Midbrain (tissue), 1 donor: ENCODE results near the gene TLCD1.

Source experiments
- DNase-seq: peaks from one replicate; lab custom pipeline; 2025; lab: John Stamatoyannopoulos, UW

Gene TLCD1

DNA sequence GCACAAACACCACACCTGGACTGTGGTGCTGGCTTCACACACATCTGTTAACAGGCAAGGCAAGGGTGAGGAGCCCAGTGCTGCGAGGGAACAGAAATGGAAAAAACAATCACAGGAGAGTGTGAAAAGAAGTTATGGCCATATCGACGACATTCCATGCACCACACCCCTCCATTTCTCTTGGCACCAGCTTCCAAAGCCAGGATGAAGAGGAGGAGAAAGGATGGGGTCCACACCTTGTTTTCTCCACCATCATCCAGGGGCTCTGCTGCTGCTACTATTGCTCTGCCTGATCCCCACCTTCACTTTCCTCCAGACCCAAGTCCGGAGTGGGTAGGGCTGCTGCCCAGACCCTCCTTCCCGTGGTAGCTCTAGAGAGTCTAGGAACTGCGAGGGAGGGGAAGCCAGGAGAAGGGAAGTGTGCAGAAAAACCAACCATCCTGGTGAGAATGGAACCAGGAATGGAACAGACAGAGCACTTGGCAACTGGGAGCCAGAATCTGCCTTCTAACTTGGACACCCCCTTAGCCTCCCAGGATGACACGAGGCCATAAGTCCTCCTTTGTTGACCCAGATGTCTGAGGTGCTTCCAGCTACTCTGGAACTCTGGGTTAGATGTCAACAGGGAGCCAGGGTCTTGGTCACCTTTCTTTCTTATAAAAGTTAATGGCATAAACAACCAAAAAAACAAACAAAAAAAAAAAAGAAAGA is 13.2 kb downstream of the TLCD1 start:
- no peak for DNase-seq

GRCh38 chr17:28712032-28712704 is 13.9 kb downstream of the TLCD1 start:
- peak; percentile 6 for DNase-seq

GRCh38 chr17:28711723-28712031 is 14.4 kb downstream of the TLCD1 start, which contains the start of gene PROCA1:
Gene PROCA1 (minus strand): TSS chr17:28711888. CDS start chr17:28711660, 228 bp downstream.
- no peak for DNase-seq

DNA sequence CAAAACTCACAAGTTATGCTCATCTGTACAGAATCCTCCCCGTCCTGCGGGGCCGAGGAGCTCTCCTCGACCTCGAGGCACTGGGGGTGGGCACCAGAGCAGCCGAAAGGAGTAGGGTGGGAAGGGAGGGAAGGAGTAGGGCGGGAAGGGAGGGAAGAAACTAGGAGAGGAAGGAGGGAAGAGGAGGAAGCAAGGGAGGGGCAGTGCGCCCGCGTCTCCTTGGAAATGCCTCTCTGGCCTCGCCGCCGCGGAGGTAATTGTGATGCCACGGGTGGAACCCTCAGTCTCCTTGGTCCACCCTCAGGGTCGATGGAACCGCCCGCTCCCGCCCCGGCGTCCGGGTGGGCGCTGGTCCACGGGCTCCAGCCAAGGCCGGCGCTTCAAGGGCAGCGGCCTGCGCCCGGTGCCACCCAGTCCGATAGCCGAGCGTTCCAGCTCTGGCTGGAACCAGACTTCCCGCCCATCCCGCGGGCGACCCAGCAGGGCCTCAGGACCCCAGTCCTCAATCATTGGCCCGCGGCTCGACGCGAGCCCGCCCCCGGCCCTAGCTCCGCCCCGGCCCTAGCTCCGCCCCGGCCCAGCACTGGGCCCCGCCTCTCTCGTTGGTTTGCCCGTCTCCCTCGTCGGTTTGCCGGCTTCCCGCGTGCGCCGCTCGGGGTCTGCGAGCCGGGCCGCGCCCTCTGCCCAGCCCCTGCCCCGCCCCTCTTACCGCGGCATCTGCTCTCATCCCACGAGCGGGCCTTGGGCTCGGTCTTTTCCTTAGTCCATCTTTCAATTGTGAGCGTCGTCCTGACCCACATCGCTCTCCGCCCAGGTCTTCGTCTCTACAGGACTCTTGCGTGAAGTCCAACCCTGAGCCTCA is 14.9 kb downstream of the TLCD1 start:
- peak; percentile 90 for DNase-seq

DNA sequence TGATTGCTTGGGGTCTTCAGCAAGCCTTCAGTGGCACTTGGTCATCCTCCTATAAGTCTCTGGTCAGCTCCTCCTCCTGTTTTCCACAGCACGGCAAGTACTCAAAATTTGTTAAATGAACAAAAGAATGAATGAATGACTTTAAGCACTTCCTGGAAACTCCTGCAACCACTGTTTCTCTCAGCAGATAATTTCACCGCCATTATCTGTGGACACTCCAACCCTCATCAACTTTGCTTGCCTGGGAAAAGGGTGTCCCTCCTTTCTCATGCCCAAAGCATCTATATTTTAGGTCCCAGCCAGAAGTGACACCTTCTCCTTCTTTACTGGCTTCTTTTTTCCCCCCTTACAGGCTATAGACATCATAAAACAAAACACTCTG is 18.7 kb downstream of the TLCD1 start:
- DNase-seq: no peak

DNA sequence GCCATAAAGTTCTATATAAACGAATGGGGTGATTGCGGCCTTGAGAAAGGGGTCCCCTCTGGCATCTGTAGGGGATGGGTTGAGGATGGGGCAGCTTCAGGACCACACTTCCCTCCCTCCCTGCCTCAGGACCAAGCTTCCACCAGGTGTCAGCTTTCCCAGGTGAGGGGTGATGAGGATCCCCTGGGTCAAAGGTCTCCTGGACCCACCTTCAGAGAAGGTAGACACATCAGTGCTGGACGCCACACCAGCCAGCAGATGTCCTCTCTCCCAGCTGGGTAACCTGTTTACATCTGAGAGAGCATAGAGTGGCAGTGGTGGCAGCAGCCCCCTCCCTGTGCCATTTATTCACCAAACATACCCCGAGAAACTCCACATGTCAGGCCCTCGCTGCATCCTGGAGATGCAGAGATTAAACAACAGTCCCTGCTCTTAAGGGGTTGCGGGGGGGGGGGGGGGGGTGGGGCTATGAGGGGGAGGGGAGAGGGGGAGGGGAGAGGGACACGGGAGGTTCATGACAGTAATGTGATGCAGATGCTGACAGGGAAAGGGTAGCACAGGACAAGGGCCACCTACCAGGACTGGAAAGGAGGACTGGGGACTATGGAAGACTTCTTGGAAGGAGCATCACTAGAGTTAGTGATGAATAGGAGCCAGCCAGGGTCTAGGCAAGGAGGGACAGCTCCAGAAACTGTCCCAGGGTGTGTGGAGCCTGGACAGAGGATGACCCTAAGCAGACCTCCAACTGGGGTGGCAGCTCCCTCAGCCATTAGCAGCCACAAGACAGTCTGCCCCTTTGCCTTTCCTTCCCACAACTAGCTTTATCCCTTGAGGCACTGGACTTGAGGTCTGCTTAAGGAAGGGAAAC is 19.3 kb downstream of the TLCD1 start:
- no peak for DNase-seq

DNA sequence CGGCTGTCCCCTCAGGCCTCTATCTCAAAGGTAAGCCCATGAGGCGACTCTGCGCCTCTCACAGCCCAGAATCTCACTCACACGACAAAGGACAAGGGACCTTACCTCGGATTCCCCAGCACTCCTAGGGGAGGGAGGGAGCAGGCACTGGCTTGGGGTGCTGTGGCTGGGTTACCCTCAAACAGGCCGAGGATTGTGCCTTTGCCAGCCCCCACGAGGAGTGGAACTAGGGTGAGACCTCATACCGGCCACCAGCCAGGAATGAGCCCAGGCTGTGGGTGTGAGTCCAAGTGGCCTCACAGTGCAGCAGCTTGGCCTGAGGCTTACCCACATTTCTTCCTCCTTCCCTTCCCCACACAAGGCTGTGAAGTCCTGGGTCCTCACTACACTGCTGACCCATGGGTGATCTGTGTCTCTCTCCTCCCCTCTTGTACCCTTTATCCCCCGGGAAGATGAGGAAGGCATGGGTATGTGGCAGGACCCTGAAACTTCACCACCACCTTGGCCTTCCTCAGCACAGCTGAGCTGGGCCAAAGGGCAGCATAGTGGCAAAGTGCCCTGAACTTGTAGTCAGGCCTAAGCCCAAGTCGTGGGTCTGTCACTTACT is 20.2 kb downstream of the TLCD1 start:
- DNase-seq: no peak

DNA sequence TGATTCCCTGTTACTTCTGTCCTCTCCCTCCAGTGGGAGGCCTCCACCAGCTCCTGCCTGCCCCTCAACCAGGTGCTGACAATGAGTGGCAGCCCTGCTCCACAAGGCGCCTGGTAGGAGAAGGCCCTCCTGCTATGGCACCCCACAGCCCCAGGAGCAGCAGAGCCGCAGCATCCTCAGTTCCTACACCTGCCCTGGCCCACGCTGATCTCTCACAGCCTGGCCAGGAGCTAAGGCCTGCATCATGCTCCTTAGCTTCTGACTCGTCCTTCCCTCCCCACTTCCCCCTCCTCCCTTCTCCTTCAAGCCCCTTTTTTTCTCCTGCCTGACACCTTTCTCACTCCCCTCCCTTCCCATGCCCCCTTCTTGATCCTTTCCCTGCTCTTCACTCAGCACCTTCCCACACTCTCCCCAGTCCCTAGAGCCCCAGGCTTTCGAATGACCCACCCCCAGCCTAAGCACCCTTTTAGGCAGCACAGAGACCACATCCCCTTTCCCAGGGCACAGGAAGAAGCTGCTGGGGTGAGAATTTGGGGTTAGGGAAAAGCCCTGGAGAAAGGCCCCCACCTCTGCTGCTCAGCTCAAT is 20.9 kb downstream of the TLCD1 start:
- DNase-seq: no peak

DNA sequence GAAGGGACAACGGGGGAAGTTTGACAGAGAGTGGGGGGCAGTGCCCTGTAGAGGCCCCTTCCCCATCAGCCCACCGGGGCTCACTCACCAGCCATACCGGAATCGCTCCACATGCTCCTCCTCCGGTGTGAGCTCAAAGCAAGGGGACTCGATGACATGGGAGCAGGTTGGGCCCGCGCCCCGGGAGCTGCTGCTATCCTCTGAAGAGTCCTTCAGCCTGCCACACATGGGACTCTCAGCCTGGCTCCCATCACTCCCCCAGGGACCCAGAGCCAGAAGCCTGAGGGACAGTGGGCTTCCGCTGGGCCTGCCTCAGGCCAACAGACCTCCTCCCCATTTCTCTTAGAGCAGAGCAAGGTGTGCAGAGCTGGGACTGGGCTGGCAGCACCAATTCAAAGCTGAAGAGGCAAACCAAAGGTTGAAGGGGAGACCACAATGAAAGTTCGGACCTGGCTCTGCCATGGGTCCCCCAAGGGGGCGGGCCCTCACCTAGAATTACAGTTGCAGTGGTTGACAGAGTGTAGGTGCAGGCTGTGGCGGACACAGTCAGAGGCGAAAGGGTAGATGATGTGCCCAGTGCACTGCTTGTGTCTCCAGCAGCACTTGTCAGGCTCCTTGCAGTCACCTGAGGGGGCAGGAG is 21.7 kb downstream of the TLCD1 start:
- DNase-seq: no peak

DNA sequence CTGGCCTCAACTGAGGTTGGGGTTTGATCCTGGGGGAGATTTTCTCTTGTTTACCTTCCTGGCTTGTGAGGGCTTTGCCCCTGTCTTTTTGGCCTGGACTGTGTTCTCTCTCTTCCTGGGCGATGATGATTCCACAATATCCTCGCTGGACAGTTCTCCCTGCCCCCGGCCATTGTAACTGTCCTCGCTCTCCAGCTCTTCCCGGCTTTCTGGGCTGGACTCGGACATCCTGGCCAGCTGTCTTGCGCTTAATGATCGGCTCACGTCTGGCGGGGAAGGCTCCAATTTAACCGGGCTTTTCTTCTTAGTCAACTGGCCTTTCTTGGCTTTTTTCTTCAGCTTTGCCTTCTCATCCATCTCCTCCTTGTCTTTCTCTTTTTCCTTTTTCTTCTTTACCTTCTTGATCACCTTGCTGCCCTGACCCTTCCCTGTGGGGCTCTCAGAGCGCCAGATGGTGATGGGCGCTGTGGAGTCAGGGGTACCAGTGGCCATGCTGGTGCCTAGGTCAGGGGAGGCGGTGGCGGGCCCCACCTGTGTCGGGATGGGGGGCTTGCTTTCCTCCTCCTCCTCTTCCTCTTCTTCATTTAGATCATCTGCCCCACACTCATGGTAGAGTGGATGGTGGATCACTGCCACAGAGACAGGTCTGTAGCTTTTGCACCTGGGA is 22.3 kb downstream of the TLCD1 start:
- DNase-seq: no peak

DNA sequence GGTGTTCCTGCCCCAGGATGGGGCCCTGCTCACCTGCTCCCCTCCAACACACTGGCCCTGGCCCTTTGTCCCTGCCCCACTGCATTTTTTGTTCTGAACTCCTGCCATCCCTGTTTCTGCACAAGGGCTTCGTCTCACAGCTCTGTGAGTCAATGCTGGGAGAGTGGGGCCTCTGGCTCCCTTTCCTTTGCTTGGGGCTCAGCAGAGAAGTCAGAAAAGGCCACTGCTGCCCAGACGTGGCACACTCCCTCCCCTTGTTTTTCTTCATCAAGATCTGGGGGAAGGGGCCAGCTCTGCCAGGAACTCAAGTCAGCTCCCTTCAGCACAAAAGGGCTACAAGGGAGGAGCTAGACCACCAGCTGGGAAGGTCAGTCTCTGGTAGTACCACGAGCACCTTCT is 23.3 kb downstream of the TLCD1 start:
- no peak for DNase-seq

DNA sequence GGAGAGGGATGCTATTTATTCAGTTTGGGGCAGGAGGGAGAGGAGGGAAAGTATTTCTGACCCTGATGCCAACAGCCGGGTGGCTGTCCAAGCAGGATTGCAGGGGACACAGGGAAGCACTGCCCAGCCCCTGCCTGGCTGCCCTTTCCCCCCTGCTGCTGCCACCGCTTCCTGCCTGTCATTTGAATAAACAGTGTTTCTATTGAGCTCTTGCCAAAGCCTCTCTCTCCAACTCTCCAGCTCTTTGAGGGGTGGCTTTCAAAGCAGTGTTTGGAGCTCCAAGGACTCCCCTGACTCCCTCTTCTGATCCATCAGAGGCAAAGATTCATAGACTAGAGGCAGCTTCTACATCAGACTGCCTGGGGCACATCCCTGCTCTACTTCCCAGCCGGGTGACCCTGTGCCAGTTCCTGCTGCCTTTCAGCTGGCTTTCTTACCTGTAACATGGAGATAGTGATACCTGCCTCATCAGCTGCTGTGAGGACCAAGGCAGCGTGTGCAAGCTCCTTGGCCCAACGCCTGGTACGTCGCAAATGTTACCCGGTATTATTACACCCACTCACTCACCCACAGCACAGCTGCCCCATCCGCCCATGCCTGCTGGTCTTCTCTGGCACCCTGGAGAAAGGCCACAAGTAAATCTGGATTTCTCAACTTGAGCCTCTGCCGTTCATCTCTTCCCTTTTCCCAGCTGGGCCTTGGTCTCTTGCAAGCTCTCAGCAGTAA is 23.8 kb downstream of the TLCD1 start:
- peak; percentile 78 for DNase-seq

GRCh38 chr17:28700830-28701492 is 25.1 kb downstream of the TLCD1 start:
- no peak for DNase-seq

GRCh38 chr17:28700278-28700677 is 25.8 kb downstream of the TLCD1 start:
- no peak for DNase-seq

DNA sequence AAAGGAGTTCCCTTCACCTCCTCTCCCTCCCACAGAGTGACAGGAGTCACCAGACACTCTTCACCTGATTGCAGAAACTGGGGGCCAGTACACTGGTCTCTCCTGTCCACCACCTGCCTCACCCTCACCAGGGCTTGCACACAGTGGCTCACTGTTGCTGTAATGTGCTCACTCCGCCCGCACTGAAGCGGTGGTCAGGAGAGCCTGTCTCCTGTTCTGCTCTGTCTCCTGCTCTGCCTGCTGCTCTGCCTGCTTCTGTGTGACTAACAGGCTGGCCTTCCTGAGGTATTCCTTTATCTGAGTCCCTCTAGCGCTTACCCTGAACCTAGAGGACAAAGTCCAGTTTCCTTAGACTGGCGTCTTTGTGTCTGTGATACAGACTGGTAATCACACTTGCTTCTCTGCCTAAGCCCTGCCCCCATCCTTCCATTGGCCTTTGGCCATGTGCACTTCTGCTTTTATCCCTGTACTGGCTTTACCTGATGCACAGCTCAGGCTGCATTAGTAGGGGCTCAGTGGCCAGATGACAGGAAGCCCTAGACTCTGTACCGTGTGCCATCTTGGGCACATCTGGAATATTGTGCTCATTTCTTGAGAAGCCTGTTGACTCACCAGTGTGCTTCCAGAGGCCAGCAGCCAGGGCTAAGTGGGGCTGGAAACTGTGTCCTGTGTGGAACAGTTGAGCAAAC is 27.6 kb downstream of the TLCD1 start:
- DNase-seq: no peak

DNA sequence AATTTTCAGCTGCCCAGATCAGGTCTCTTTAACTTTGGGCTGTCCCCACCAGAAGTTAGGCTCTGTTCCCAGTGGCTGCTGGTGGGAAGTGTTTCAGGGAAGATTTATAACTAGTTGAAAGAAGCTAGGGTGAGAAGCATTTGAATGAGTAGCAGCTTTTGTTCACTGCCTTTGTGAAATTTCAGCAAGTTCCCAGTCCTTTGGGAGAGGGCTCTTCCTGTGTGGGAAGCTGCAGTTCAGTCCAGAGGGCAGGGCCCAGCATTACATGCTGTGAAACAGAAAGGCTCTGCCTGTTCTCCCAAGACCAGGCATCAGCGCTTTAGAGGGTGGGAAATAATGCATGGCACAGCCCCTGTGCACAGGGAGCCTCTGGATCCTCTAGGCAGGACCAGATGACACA is 32.2 kb downstream of the TLCD1 start:
- peak; percentile 34 for DNase-seq

DNA sequence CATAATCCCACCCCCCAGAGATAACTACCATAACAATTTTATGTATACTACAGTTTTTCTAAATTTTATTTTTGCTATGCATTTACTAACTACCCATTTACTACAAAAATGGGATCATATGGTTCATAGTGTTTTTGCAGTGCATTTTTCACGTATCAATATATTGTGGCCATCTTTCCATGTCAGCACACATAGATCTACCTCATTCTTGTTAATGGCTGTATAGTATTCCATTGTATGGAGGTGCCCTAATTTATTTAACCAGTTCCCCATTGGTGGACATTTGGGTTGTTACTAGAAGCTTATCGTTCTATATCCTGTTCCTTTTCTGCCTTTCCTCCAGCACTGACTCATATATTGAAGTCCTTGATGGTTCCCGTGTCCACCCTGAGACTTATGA is 37.0 kb downstream of the TLCD1 start:
- no peak for DNase-seq

DNA sequence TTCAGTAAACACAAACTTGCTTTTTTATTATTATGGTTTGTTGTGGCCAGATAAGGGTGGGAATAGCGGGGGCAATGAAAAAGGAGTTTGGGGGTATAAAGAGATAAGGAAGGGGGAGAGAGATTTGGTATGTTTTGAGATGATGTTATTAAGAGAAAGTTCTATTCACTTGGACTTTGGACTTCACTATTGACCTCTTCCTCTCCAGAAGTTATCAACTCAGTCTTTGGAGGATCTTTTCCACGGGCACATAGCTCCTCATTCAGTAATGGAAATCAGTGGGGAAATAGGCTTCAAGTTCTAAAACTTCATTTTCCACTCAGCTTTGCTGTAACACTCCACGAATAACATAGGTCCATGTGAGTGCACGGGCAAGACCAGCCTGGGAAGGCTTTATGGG is 37.6 kb downstream of the TLCD1 start:
- no peak for DNase-seq
